OCI-LY1 (cell line): ENCODE results near the gene ADTRP.

Experiments used
- H2AFZ ChIP-seq: fragments of 200-600 bp; sonication (generic), shearing (Covaris generic); 2 replicates; pipeline ENCODE4 v1.6.0; 2014; ENCODE audit warnings: antibody characterized with exemption, mild to moderate bottlenecking, low read length
- H3F3A ChIP-seq: fragments of 200-600 bp; sonication (generic), shearing (Covaris generic); 2 replicates; pipeline ENCODE4 v1.6.0; 2014; ENCODE audit warnings: mild to moderate bottlenecking, antibody characterized with exemption, low read length, moderate library complexity; ENCODE audit not compliant: insufficient read depth
- H3K27ac ChIP-seq: fragments of 200-600 bp; sonication (generic); 2 replicates; pipeline ENCODE4 v1.5.1; 2014; ENCODE audit warnings: low read length, mixed run types, mild to moderate bottlenecking, low read depth; ENCODE audit not compliant: poor library complexity, severe bottlenecking
- H3K27me3 ChIP-seq: fragments of 200-600 bp; sonication (generic); 2 replicates; pipeline ENCODE4 v1.6.0; 2014; ENCODE audit warnings: antibody characterized with exemption, mild to moderate bottlenecking, low read length, moderate library complexity; ENCODE audit not compliant: insufficient read depth
- H3K36me3 ChIP-seq: fragments of 200-600 bp; sonication (generic); 2 replicates; pipeline ENCODE4 v1.6.1; 2014; ENCODE audit warnings: mild to moderate bottlenecking, antibody characterized with exemption, low read length, moderate library complexity, mixed read lengths; ENCODE audit not compliant: insufficient read depth
- H3K4me1 ChIP-seq: fragments of 200-600 bp; sonication (generic); 2 replicates; pipeline ENCODE4 v1.5.1; 2014; ENCODE audit warnings: mild to moderate bottlenecking, low read length, moderate library complexity; ENCODE audit not compliant: insufficient read depth, severe bottlenecking
- H3K4me2 ChIP-seq: fragments of 200-600 bp; sonication (generic), shearing (Covaris generic); 2 replicates; pipeline ENCODE4 v1.6.1; 2014; ENCODE audit warnings: low read length
- H3K4me3 ChIP-seq: fragments of 200-600 bp; sonication (generic); 2 replicates; pipeline ENCODE4 v1.5.1; 2014; ENCODE audit warnings: low read length, low read depth, mild to moderate bottlenecking, mixed read lengths; ENCODE audit not compliant: poor library complexity, severe bottlenecking
- H3K79me2 ChIP-seq: fragments of 200-600 bp; shearing (Covaris generic); 2 replicates; pipeline ENCODE4 v1.6.1; 2016; ENCODE audit warnings: mixed run types, low read length, mixed read lengths; ENCODE audit not compliant: insufficient read depth
- H3K9ac ChIP-seq: fragments of 200-600 bp; sonication (generic), shearing (Covaris generic); 2 replicates; pipeline ENCODE4 v1.6.1; 2014; ENCODE audit warnings: mild to moderate bottlenecking, low read length, mixed read lengths
- H3K9me2 ChIP-seq: fragments of 200-600 bp; sonication (generic), shearing (Covaris generic); 2 replicates; pipeline ENCODE4 v1.6.1; 2014; ENCODE audit warnings: low read depth, mild to moderate bottlenecking, low read length, mixed read lengths
- H3K9me3 ChIP-seq: fragments of 200-600 bp; shearing (Covaris generic); 2 replicates; pipeline ENCODE4 v1.6.1; 2014; ENCODE audit warnings: low read length, mixed read lengths
- H4K20me1 ChIP-seq: fragments of 200-600 bp; sonication (generic), shearing (Covaris generic); 2 replicates; pipeline ENCODE4 v1.6.0; 2016; ENCODE audit warnings: mild to moderate bottlenecking, low read length; ENCODE audit not compliant: insufficient read depth
- EZH2 ChIP-seq: fragments of 200-600 bp; sonication (generic), shearing (Covaris generic); IDR thresholded peaks from 2 replicates; pipeline ENCODE4 v1.8.0; 2017; ENCODE audit warnings: borderline replicate concordance, mixed run types, mild to moderate bottlenecking, antibody characterized with exemption, low read length, moderate library complexity, mixed read lengths
- TF ChIP-seq, protein P1 (sequence below): fragments of 200-600 bp; sonication (generic), shearing (Covaris generic); IDR thresholded peaks from 2 replicates; pipeline ENCODE4 v1.5.1; 2017; ENCODE audit warnings: mild to moderate bottlenecking, antibody characterized with exemption, low read length, moderate library complexity, mixed read lengths

The ADTRP gene

DNA sequence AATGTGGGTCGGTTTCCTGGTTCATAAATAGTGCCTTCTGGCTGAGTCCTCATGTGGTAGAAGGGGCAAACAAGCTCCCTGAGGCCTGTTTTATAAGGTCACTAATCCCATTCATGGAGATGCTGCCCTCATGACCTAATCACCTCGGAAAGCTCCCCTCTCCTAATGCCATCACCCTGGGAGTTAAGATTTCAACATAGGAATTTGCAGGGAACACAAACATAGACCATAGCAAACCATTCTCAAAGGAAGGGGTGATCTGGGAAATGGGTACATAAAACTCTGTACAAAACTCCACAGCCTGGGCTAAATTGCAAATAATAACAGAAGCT, 1.5 kb upstream of the ADTRP start:
- Histone ChIP-seq H3K79me2 (no peaks in the 10 kb centered on the region), H3K27me3 (no peaks in the 10 kb centered on the region), H3K4me1 (no peaks in the 10 kb centered on the region), H3K9me3 (no peaks in the 10 kb centered on the region), H3K4me2 (no peak overlapping the region), H3K36me3 (no peaks in the 10 kb centered on the region), H3K9me2 (no peaks in the 10 kb centered on the region), H3K9ac (no peak overlapping the region), H3K4me3 (no peak overlapping the region), H2AFZ (no peak overlapping the region), H4K20me1 (no peaks in the 10 kb centered on the region), H3K27ac (no peak overlapping the region), H3F3A (no peaks in the 10 kb centered on the region)
- no peak for TF ChIP-seq EZH2
- TF ChIP-seq, protein P1, sequence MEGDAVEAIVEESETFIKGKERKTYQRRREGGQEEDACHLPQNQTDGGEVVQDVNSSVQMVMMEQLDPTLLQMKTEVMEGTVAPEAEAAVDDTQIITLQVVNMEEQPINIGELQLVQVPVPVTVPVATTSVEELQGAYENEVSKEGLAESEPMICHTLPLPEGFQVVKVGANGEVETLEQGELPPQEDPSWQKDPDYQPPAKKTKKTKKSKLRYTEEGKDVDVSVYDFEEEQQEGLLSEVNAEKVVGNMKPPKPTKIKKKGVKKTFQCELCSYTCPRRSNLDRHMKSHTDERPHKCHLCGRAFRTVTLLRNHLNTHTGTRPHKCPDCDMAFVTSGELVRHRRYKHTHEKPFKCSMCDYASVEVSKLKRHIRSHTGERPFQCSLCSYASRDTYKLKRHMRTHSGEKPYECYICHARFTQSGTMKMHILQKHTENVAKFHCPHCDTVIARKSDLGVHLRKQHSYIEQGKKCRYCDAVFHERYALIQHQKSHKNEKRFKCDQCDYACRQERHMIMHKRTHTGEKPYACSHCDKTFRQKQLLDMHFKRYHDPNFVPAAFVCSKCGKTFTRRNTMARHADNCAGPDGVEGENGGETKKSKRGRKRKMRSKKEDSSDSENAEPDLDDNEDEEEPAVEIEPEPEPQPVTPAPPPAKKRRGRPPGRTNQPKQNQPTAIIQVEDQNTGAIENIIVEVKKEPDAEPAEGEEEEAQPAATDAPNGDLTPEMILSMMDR: no peak

DNA sequence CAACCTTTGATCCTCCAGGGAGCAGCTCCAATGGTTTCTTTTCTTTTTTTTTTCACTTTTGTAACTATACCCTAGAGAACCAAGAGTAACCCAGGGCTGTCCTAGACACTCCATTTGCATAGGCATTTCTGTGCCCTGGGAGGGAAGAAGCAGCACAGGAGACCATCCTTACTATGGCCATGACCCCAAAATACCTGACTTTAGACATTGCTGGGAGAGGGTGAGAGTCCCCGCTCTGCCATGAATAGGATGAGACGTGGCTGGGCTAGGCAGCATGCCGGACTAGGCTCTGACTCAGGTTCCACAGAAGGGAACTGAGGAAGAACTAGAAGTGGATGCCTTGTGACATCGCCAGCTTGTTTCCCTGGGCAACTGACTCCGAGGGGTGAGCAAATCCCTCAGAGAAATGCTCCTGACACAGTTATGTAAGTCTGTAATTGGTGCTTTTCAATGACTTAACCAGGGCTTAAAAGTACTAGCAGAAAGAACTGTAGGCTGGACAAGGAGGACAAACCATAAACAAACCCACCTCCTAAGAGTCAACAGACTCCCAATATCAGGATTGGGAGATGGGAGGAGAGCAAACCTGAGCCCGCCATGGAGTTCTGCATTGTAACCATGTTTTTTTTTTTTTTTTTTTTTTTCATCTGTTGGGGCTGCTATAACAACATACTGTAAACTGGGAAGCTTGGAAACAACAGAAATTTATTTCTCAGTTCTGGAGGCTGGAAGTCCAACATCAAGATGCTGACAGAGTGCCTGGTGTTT, 910 bp upstream of the ADTRP start:
- Histone ChIP-seq H3K4me3 (no peak overlapping the region), H3K9ac (no peak overlapping the region), H3K4me1 (no peaks in the 10 kb centered on the region), H3K27me3 (no peaks in the 10 kb centered on the region), H3K36me3 (no peaks in the 10 kb centered on the region), H3K4me2 (no peak overlapping the region), H2AFZ (no peak overlapping the region), H3K27ac (no peak overlapping the region), H3F3A (no peaks in the 10 kb centered on the region), H3K9me3 (no peaks in the 10 kb centered on the region), H3K9me2 (no peaks in the 10 kb centered on the region), H3K79me2 (no peaks in the 10 kb centered on the region), H4K20me1 (no peaks in the 10 kb centered on the region)
- TF ChIP-seq, protein P1: no peak
- no peak for TF ChIP-seq EZH2

DNA sequence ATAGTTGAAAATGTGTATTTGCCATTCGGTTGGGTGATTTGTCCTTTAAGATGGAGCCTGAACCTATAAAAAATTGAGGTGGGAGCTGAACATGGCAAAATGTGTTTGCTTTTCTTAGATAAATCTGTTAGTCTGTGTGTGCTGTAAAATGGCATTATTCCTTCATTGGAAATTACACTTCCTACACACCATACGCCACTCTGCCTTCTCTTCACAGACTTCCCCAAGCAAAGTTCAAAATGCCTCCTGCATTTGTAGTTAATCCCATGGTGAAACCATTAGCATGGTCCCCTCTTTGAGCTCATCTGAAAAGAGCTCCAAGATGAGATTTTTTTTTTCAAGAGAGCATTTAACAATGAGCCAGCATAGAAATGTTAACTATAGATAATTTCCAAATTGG, 567 bp downstream of the ADTRP start:
- no peak overlapping the region for H3K9ac ChIP-seq
- H3K4me2 ChIP-seq: no peak overlapping the region
- H3K27ac ChIP-seq: no peak overlapping the region
- H3K27me3 ChIP-seq: no peaks in the 10 kb centered on the region
- H3K9me3 ChIP-seq: no peaks in the 10 kb centered on the region
- no peaks in the 10 kb centered on the region for H3K9me2 ChIP-seq
- no peak overlapping the region for H2AFZ ChIP-seq
- TF ChIP-seq, protein P1: no peak
- no peak for TF ChIP-seq EZH2
- H3K4me3 ChIP-seq: no peak overlapping the region
- H3K36me3 ChIP-seq: no peaks in the 10 kb centered on the region
- H3K4me1 ChIP-seq: no peaks in the 10 kb centered on the region
- no peaks in the 10 kb centered on the region for H3K79me2 ChIP-seq
- H3F3A ChIP-seq: no peaks in the 10 kb centered on the region
- no peaks in the 10 kb centered on the region for H4K20me1 ChIP-seq
